SK-N-SH (cell line): Measurements from ENCODE around the gene DMGDH. TPM values are rescaled to one million over a fixed set of nuclear protein-coding genes. Genes with fewer than 3 reads are reported as not detected.
A peak's percentile ranks its signal among the peaks of the same experiment; 100 is the strongest.

Experiments
- CTCF ChIA-PET: fragments of 300-600, 350-600 bp; formaldehyde crosslinking; extraction: SDS; loops from one replicate; lab custom pipeline; 2021; lab: Yijun Ruan, JAX
- POLR2A ChIA-PET: fragments of 350-600 bp; sonication (Branson Sonifier 250); formaldehyde crosslinking; extraction: SDS; loops from one replicate; lab custom pipeline; 2020; ENCODE audit warnings: antibody characterized with exemption, inconsistent platforms; lab: Yijun Ruan, JAX
- DNase-seq: peaks from one replicate; pipeline ENCODE4 v3.0.0; 2012
- H2AFZ ChIP-seq: fragments of 200-600 bp; sonication (generic); 2 replicates; pipeline ENCODE4 v1.8.1; 2016; ENCODE audit warnings: antibody characterized with exemption, mild to moderate bottlenecking, low read depth
- H3F3A ChIP-seq: fragments of 200-600 bp; sonication (generic); replicated peaks from 2 replicates; pipeline ENCODE3; 2016; ENCODE audit warnings: antibody characterized with exemption, mild to moderate bottlenecking; ENCODE audit not compliant: insufficient read depth
- H3K27ac ChIP-seq, 2 experiments: fragments of 200-500 bp in 1 of 2; fragments of 200-600 bp in 1 of 2; sonication (Bioruptor generic) in 1 of 2; sonication (generic), shearing (Covaris generic) in 1 of 2; 2 replicates each; pipeline versions ENCODE4 v1.5.1 to v1.6.1; 2014 to 2016; ENCODE audit warnings: low read depth in 2 of 2, inconsistent platforms in 1 of 2, low read length in 1 of 2, mild to moderate bottlenecking in 1 of 2, mixed read lengths in 1 of 2
- H3K27me3 ChIP-seq: fragments of 200-600 bp; sonication (generic), shearing (Covaris generic); 2 replicates; pipeline ENCODE4 v1.6.1; 2016; ENCODE audit warnings: mixed run types; ENCODE audit not compliant: insufficient read depth
- H3K36me3 ChIP-seq, 2 experiments: fragments of 200-500 bp in 1 of 2; fragments of 200-600 bp in 1 of 2; sonication (Bioruptor generic) in 1 of 2; sonication (generic) in 1 of 2; replicated peaks in 1 of 2; 2 replicates each; pipeline versions ENCODE3 to v1.5.1; 2014 to 2016; ENCODE audit warnings: low read length in 1 of 2, mild to moderate bottlenecking in 1 of 2; ENCODE audit not compliant: insufficient read depth in 2 of 2, control insufficient read depth in 1 of 2
- H3K4me1 ChIP-seq, 2 experiments: fragments of 200-500 bp in 1 of 2; fragments of 200-600 bp in 1 of 2; sonication (Bioruptor generic) in 1 of 2; sonication (generic), shearing (Covaris generic) in 1 of 2; 2 replicates each; pipeline versions ENCODE4 v1.5.1 to v1.6.1; 2014 to 2016; ENCODE audit warnings: low read depth in 1 of 2, low read length in 1 of 2, mixed run types in 1 of 2; ENCODE audit not compliant: insufficient read depth in 2 of 2, control insufficient read depth in 1 of 2
- H3K4me2 ChIP-seq: fragments of 200-600 bp; sonication (generic), shearing (Covaris generic); 2 replicates; pipeline ENCODE4 v1.6.1; 2017; ENCODE audit warnings: mixed run types
- H3K4me3 ChIP-seq, 2 experiments: fragments of 200-500 bp in 1 of 2; fragments of 200-600 bp in 1 of 2; sonication (Bioruptor generic) in 1 of 2; sonication (generic), shearing (Covaris generic) in 1 of 2; 2 replicates each; pipeline versions ENCODE4 v1.5.1 to v1.8.1; 2014 to 2016; ENCODE audit warnings: low read depth in 2 of 2, inconsistent platforms in 1 of 2, low read length in 1 of 2, mild to moderate bottlenecking in 1 of 2, mixed read lengths in 1 of 2, moderate library complexity in 1 of 2
- H3K79me2 ChIP-seq: fragments of 200-600 bp; sonication (generic); 2 replicates; pipeline ENCODE4 v1.8.1; 2017; ENCODE audit warnings: mild to moderate bottlenecking; ENCODE audit not compliant: insufficient read depth
- H3K9ac ChIP-seq: fragments of 200-600 bp; sonication (generic); 2 replicates; pipeline ENCODE4 v1.6.1; 2017; ENCODE audit warnings: mixed run types
- H3K9me2 ChIP-seq: fragments of 200-600 bp; sonication (generic); 2 replicates; pipeline ENCODE4 v1.6.1; 2017; ENCODE audit warnings: mixed run types
- H3K9me3 ChIP-seq: fragments of 200-600 bp; sonication (generic); 2 replicates; pipeline ENCODE4 v1.6.1; 2017; ENCODE audit warnings: mixed run types, mild to moderate bottlenecking, moderate library complexity
- H4K20me1 ChIP-seq: fragments of 200-600 bp; sonication (generic); 2 replicates; pipeline ENCODE4 v1.6.1; 2017; ENCODE audit warnings: mild to moderate bottlenecking, mixed run types; ENCODE audit not compliant: insufficient read depth
- CHD2 ChIP-seq: fragments of 150-350 bp; IDR thresholded peaks from 2 replicates; pipeline ENCODE4 v1.6.1; 2018; ENCODE audit warnings: low read length; ENCODE audit not compliant: partially characterized antibody
- EP300 ChIP-seq, 2 experiments: IDR thresholded peaks; 2 replicates each; pipeline versions ENCODE4 v1.4.0 to v1.6.1; 2012; ENCODE audit warnings: borderline replicate concordance in 1 of 2, low read depth in 1 of 2, low read length in 1 of 2
- FOSL2 ChIP-seq: IDR thresholded peaks from 2 replicates; pipeline ENCODE4 v1.4.0; 2012; ENCODE audit warnings: low read depth, mild to moderate bottlenecking, moderate library complexity, borderline replicate concordance
- JUND ChIP-seq: IDR thresholded peaks from 2 replicates; pipeline ENCODE4 v1.4.0; 2012
- MEF2A ChIP-seq: IDR thresholded peaks from 2 replicates; pipeline ENCODE4 v1.4.0; 2012; ENCODE audit warnings: low read depth, borderline replicate concordance
- MXI1 ChIP-seq: IDR thresholded peaks from 2 replicates; pipeline ENCODE4 v1.6.1; 2012; ENCODE audit warnings: mild to moderate bottlenecking, low read depth, low read length, improper control_type of control experiment
- NFIC ChIP-seq: IDR thresholded peaks from 2 replicates; pipeline ENCODE4 v1.4.0; 2012; ENCODE audit warnings: borderline replicate concordance
- NRF1 ChIP-seq: IDR thresholded peaks from 2 replicates; pipeline ENCODE4 v1.6.1; 2012; ENCODE audit warnings: low read depth, mild to moderate bottlenecking, low read length
- POLR2AphosphoS5 ChIP-seq: IDR thresholded peaks from 2 replicates; pipeline ENCODE4 v1.6.1; 2012; ENCODE audit warnings: low read depth, low read length
- RAD21 ChIP-seq: IDR thresholded peaks from 2 replicates; pipeline ENCODE4 v1.6.1; 2012; ENCODE audit warnings: mild to moderate bottlenecking, low read length
- RXRA ChIP-seq: IDR thresholded peaks from 2 replicates; pipeline ENCODE4 v1.4.0; 2012; ENCODE audit warnings: low read depth, mild to moderate bottlenecking, borderline replicate concordance
- SIN3A ChIP-seq: IDR thresholded peaks from 2 replicates; pipeline ENCODE4 v1.6.1; 2012; ENCODE audit warnings: low read depth, mild to moderate bottlenecking, low read length, moderate library complexity, borderline replicate concordance
- SMC3 ChIP-seq: IDR thresholded peaks from 2 replicates; pipeline ENCODE4 v1.6.1; 2012; ENCODE audit warnings: low read depth, low read length, improper control_type of control experiment
- YY1 ChIP-seq: IDR thresholded peaks from 2 replicates; pipeline ENCODE4 v1.4.0; 2012; ENCODE audit warnings: low read depth, mild to moderate bottlenecking
- WGBS: methylation state at CpG from one replicate; pipeline ENCODE4 v1.1.6; 2017; ENCODE audit warnings: low lambda C conversion rate; 5-methylcytosine and 5-hydroxymethylcytosine counted together
- polyA plus RNA-seq, 3 experiments: library from polyadenylated mRNA; depleted of rRNA; stranded (reverse); fragments of >200 nt; gene quantifications; 2 replicates each; pipeline ENCODE4 v1.2.3, GENCODE V29; 2012
- TF ChIP-seq, protein P1 (sequence below): IDR thresholded peaks from 2 replicates; pipeline ENCODE4 v1.6.1; 2012; ENCODE audit warnings: mild to moderate bottlenecking, low read depth, low read length, moderate library complexity
- TF ChIP-seq, protein P2 (sequence below): IDR thresholded peaks from 2 replicates; pipeline ENCODE4 v1.4.0; 2012; ENCODE audit warnings: low read depth
- TF ChIP-seq, protein P3 (sequence below): fragments of 200-600 bp; sonication (generic); IDR thresholded peaks from 2 replicates; pipeline ENCODE4 v1.6.1; 2017; ENCODE audit warnings: antibody characterized with exemption, mild to moderate bottlenecking, moderate library complexity

DMGDH gene
- polyA plus RNA-seq, 1 of the 3 experiments (the other 2 are of a cell fraction), result 0.56 TPM

- TF ChIP-seq, protein P1, sequence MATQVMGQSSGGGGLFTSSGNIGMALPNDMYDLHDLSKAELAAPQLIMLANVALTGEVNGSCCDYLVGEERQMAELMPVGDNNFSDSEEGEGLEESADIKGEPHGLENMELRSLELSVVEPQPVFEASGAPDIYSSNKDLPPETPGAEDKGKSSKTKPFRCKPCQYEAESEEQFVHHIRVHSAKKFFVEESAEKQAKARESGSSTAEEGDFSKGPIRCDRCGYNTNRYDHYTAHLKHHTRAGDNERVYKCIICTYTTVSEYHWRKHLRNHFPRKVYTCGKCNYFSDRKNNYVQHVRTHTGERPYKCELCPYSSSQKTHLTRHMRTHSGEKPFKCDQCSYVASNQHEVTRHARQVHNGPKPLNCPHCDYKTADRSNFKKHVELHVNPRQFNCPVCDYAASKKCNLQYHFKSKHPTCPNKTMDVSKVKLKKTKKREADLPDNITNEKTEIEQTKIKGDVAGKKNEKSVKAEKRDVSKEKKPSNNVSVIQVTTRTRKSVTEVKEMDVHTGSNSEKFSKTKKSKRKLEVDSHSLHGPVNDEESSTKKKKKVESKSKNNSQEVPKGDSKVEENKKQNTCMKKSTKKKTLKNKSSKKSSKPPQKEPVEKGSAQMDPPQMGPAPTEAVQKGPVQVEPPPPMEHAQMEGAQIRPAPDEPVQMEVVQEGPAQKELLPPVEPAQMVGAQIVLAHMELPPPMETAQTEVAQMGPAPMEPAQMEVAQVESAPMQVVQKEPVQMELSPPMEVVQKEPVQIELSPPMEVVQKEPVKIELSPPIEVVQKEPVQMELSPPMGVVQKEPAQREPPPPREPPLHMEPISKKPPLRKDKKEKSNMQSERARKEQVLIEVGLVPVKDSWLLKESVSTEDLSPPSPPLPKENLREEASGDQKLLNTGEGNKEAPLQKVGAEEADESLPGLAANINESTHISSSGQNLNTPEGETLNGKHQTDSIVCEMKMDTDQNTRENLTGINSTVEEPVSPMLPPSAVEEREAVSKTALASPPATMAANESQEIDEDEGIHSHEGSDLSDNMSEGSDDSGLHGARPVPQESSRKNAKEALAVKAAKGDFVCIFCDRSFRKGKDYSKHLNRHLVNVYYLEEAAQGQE, result no peak
Observed at GRCh38 chr5:78974601-78975000, 94.9 kb downstream of the DMGDH start (continued).

DNA sequence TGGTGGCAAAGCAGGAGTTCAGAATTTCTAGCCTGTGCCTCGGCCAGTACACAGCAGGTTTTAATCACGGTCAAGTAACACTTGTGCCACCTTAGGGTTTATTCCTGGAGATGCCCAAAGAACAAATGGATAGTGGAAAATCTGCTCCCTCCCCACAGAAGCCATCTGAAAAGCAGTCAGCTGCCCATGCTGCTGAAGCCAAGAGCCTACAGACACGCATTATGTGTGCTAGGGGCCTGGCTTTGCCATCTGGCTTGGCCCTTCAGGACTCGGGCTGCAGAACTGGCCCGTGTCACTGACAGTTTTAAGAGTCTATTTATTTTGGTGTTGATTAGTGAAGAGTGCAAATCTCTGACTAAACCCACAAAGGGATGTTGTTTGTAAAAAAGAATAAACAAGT, 95.5 kb downstream of the DMGDH start:
- CTCF ChIA-PET, result interaction anchor here (0.5 to 2.1 kb wide), 9 partner anchors 9 to 469 kb away, joined by 3 to 14 read pairs (median 3); partner anchors contain the start of gene ARSB
- H3K36me3 ChIP-seq, result no peaks in the 10 kb centered on the region
- DNase-seq, result peak; percentile 46
- H3F3A ChIP-seq, result no peaks in the 10 kb centered on the region
- no peaks in the 10 kb centered on the region for H3K27me3 ChIP-seq
- H3K4me2 ChIP-seq, result no peak overlapping the region
- H3K4me3 ChIP-seq, result no peak overlapping the region
- H3K27ac ChIP-seq, result peak overlapping the region in 1 of 2 experiments; percentile 44; a peak in 1 of 4 replicates
- H3K9me3 ChIP-seq, result no peaks in the 10 kb centered on the region
- peaks cover 3% of the 10 kb centered on the region; the same call in 1 of the 2 replicates for H3K79me2 ChIP-seq
- H3K9ac ChIP-seq, result no peak overlapping the region
- no peak overlapping the region for H2AFZ ChIP-seq
- 86% methylated on average over 5 of the region's 5 CpGs for WGBS
- no peaks in the 10 kb centered on the region for H3K9me2 ChIP-seq
- POLR2A ChIA-PET, result interaction anchor here (0.9 kb wide), 1 partner anchor 10 kb away, joined by 3 read pairs; no protein-coding TSS in a partner anchor
- TF ChIP-seq FOSL2 (no peak), EP300 (IDR thresholded peaks at IDR 0.05; ENCODE audit: borderline replicate concordance in 1 of 2, low read depth in 1 of 2, low read length in 1 of 2) (peak in 1 of 2 experiments; percentile 41; a peak in 1 of 4 replicates), POLR2AphosphoS5 (no peak), MXI1 (peak; percentile 29; the same call in 1 of the 2 replicates)
- TF ChIP-seq, all 33 proteins: peak for 2
- Histone ChIP-seq H4K20me1 (no peaks in the 10 kb centered on the region), H3K4me1 (peaks cover 0 to 33% of the 10 kb centered on the region in 2 experiments; a peak in 2 of 4 replicates)

GRCh38 chr5:78972654-78973428, 96.6 kb downstream of the DMGDH start:
- no peaks in the 10 kb centered on the region for H3F3A ChIP-seq
- peak overlapping the region; percentile 49 for H3K4me2 ChIP-seq
- DNase-seq, result peak; percentile 62
- no peak overlapping the region for H3K4me3 ChIP-seq
- H3K9me2 ChIP-seq, result no peaks in the 10 kb centered on the region
- 28% methylated on average over 7 of the region's 7 CpGs for WGBS
- no peak overlapping the region for H2AFZ ChIP-seq
- no peaks in the 10 kb centered on the region for H3K36me3 ChIP-seq
- H3K9me3 ChIP-seq, result no peaks in the 10 kb centered on the region
- no peaks in the 10 kb centered on the region for H3K79me2 ChIP-seq
- H3K27me3 ChIP-seq, result no peaks in the 10 kb centered on the region
- H4K20me1 ChIP-seq, result no peaks in the 10 kb centered on the region
- H3K4me1 ChIP-seq, result peaks cover 0 to 33% of the 10 kb centered on the region in 2 experiments; a peak in 2 of 4 replicates
- H3K27ac ChIP-seq, result peak overlapping the region; percentile 27 to 87; a peak in 3 of 4 replicates
- ChIA-PET CTCF (interaction anchor here (0.9 to 4.6 kb wide), 8 partner anchors 8 to 505 kb away, joined by 3 to 19 read pairs (median 4); no protein-coding TSS in a partner anchor), POLR2A (interaction anchor here (0.9 to 1.2 kb wide), 2 partner anchors 12 to 468 kb away, joined by 3 to 8 read pairs; partner anchors contain the start of gene ARSB)
- no peak overlapping the region for H3K9ac ChIP-seq
- no peak for TF ChIP-seq SMC3
- no peak for TF ChIP-seq RXRA
- TF ChIP-seq, protein P2, sequence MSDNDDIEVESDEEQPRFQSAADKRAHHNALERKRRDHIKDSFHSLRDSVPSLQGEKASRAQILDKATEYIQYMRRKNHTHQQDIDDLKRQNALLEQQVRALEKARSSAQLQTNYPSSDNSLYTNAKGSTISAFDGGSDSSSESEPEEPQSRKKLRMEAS, result 0 out of 2 replicates have a peak, but pooled peaks have one; percentile 20
- no peak for TF ChIP-seq NRF1
- TF ChIP-seq, protein P3, sequence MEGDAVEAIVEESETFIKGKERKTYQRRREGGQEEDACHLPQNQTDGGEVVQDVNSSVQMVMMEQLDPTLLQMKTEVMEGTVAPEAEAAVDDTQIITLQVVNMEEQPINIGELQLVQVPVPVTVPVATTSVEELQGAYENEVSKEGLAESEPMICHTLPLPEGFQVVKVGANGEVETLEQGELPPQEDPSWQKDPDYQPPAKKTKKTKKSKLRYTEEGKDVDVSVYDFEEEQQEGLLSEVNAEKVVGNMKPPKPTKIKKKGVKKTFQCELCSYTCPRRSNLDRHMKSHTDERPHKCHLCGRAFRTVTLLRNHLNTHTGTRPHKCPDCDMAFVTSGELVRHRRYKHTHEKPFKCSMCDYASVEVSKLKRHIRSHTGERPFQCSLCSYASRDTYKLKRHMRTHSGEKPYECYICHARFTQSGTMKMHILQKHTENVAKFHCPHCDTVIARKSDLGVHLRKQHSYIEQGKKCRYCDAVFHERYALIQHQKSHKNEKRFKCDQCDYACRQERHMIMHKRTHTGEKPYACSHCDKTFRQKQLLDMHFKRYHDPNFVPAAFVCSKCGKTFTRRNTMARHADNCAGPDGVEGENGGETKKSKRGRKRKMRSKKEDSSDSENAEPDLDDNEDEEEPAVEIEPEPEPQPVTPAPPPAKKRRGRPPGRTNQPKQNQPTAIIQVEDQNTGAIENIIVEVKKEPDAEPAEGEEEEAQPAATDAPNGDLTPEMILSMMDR, result no peak
- TF ChIP-seq CHD2, result peak; percentile 80
- no peak for TF ChIP-seq FOSL2
- TF ChIP-seq RAD21, result no peak; the same call in 1 of the 2 replicates
- peak; percentile 68; the same call in 1 of the 2 replicates for TF ChIP-seq SIN3A
- TF ChIP-seq NFIC, result peak; percentile 89
- TF ChIP-seq MEF2A, result no peak
- peak; percentile 27; the same call in 1 of the 2 replicates for TF ChIP-seq JUND
- TF ChIP-seq YY1, result peak; percentile 28; the same call in 1 of the 2 replicates
